Measurements from ENCODE around the gene SSBP2. TPM values are rescaled to one million over a fixed set of nuclear protein-coding genes. Genes with fewer than 3 reads are reported as not detected.

SSBP2 gene
- total RNA-seq, 2 experiments from 2014 or later = 48.2 to 50.6 TPM

DNA sequence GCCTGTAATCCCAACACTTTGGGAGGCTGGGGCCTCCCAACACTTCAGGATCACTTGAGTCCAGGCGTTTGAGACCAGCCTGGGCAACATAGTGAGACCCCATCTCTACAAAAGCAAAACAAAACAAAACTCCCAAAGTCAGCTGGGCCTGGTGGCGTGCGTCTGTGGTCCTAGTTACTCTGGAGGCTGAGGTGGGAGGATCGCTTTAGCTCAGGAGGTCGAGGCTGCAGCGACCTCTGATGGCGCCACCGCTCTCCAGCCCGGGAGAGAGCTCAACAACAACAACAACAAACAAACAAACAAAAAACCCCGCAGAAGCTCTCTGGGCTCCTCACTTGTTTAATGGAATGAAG lies 357.5 kb downstream of the SSBP2 start:
- POLR2A ChIA-PET = no interaction called here
- Mint-ChIP-seq H3K9me3 (no peaks in the 10 kb centered on the region), H3K36me3 (ENCODE audit: low read depth) (no peaks in the 10 kb centered on the region), H3K4me3 (peak overlapping the region; percentile 47), H3K27me3 (peaks cover 55% of the 10 kb centered on the region), H3K4me1 (no peaks in the 10 kb centered on the region), H3K27ac (no peak overlapping the region)
- DNase-seq = no peak
- CTCF ChIA-PET = interaction anchor here (1.2 to 1.4 kb wide), 2 partner anchors 11 to 748 kb away, joined by 3 read pairs; no protein-coding TSS in a partner anchor

DNA sequence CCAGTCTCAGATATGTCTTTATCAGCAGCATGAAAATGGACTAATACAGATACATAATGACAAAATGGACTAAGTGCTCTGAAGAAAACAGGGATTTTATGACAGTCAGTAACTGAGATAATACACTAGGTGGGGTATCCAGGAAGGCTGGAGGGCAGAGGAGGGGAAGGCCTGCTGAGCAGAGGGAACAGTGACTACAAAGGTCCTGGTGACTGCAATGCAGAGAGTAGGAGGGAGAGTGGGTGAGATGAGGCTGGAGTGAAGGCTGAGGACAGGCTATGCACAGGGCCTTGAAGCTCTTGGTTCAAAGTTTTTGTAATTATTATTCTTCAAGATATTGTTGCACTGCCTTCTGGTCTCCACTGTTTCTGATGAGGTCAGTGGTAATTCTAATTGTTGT lies 361.9 kb downstream of the SSBP2 start:
- H3K9me3 Mint-ChIP-seq = no peaks in the 10 kb centered on the region
- ChIA-PET POLR2A (no interaction called here), CTCF (interaction anchor here (1.2 to 1.5 kb wide), 2 partner anchors 10 to 24 kb away, joined by 3 to 6 read pairs; no protein-coding TSS in a partner anchor)
- H3K4me1 Mint-ChIP-seq = no peaks in the 10 kb centered on the region
- H3K27me3 Mint-ChIP-seq = peaks cover 33% of the 10 kb centered on the region
- H3K27ac Mint-ChIP-seq = no peak overlapping the region
- no peaks in the 10 kb centered on the region for H3K36me3 Mint-ChIP-seq (ENCODE audit: low read depth)
- DNase-seq = no peak
- H3K4me3 Mint-ChIP-seq = no peak overlapping the region

DNA sequence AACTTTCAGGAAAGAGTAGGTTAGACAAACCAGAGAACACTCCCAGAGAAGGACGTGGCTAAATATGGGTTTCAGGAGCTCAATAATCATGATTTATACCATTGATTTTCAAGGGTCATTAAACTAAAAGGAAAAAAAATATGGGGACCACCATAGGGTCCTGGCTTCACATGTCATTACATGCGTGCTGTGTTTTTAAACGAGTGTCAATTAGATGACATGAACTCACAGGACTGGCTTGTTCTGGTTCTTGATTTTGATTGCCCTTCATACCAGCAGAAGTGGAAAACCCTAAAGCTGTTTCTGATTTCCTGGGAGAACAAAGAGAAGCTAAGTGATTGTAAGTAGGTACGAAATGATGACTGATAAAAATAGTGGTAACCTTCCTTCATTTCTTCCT lies 362.7 kb downstream of the SSBP2 start:
- no peaks in the 10 kb centered on the region for H3K36me3 Mint-ChIP-seq (ENCODE audit: low read depth)
- POLR2A ChIA-PET = no interaction called here

GRCh38 chr5:81383867-81384266 lies 367.0 kb downstream of the SSBP2 start:
- Mint-ChIP-seq H3K27ac (no peak overlapping the region), H3K9me3 (no peaks in the 10 kb centered on the region), H3K4me3 (no peak overlapping the region), H3K27me3 (peaks cover 4% of the 10 kb centered on the region), H3K4me1 (no peaks in the 10 kb centered on the region), H3K36me3 (ENCODE audit: low read depth) (no peaks in the 10 kb centered on the region)
- DNase-seq = no peak
- POLR2A ChIA-PET = no interaction called here
- CTCF ChIA-PET = no interaction called here

More for the DNA sequence above, 362.7 kb downstream of the SSBP2 start:
- Mint-ChIP-seq H3K4me1 (no peaks in the 10 kb centered on the region), H3K27ac (no peak overlapping the region), H3K4me3 (no peak overlapping the region), H3K27me3 (peaks cover 27% of the 10 kb centered on the region), H3K9me3 (no peaks in the 10 kb centered on the region)
- no peak for DNase-seq
- CTCF ChIA-PET = interaction anchor here (1.2 to 1.5 kb wide), 3 partner anchors 11 to 30 kb away, joined by 3 to 6 read pairs (median 3); no protein-coding TSS in a partner anchor

GRCh38 chr5:81371354-81371876 lies 379.5 kb downstream of the SSBP2 start:
- Mint-ChIP-seq H3K27ac (no peak overlapping the region), H3K36me3 (ENCODE audit: low read depth) (no peaks in the 10 kb centered on the region), H3K4me1 (peaks cover 5% of the 10 kb centered on the region), H3K27me3 (peaks cover 17% of the 10 kb centered on the region), H3K9me3 (no peaks in the 10 kb centered on the region), H3K4me3 (no peak overlapping the region)
- ChIA-PET CTCF (interaction anchor here (0.5 kb wide), 1 partner anchor 23 kb away, joined by 3 read pairs; no protein-coding TSS in a partner anchor), POLR2A (no interaction called here)
- DNase-seq = no peak

DNA sequence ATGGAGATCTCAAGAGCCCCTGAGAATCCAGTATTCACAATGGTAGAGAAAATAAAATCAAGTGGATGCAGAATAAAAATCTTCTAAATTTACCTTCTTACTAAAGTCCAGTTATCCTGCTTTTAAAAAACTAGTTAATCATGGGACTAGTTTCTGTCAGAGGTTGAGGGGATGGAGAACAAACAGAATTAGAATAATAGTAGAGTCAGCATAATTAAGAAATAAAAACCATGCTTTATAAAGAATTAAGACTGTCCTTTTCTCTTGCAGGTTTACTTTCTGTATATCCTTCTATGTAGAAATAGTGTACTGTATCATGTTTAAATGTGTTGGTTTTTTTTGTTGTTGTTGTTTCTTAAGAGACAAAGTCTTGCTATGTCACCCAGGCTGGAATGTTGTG lies 380.0 kb downstream of the SSBP2 start:
- no peak overlapping the region for H3K27ac Mint-ChIP-seq
- ChIA-PET CTCF (no interaction called here), POLR2A (no interaction called here)
- no peak for DNase-seq
- H3K27me3 Mint-ChIP-seq = peaks cover 13% of the 10 kb centered on the region
- no peaks in the 10 kb centered on the region for H3K9me3 Mint-ChIP-seq
- peaks cover 5% of the 10 kb centered on the region for H3K4me1 Mint-ChIP-seq
- H3K36me3 Mint-ChIP-seq (ENCODE audit: low read depth) = no peaks in the 10 kb centered on the region
- H3K4me3 Mint-ChIP-seq = no peak overlapping the region

DNA sequence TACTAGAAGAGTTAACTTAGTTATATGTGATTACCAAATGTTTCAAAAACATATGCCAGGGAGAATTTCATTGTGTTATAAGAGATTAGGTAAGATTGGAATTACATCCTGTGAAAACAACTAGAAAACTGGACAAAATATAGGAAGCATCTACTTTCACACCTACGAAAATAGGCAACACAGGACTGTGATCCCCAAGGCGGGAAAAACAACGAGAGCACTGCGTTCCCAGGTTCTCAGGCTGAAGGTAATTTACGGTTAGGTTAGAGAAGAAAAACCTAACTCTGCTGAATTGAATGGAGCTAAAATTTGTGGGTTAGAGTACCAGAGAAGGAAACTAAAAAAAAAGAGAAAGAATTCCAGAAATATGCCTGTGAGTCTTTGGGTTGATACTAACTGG lies 385.4 kb downstream of the SSBP2 start:
- Mint-ChIP-seq H3K36me3 (ENCODE audit: low read depth) (no peaks in the 10 kb centered on the region), H3K4me3 (no peak overlapping the region), H3K27me3 (peaks cover 2% of the 10 kb centered on the region), H3K27ac (no peak overlapping the region), H3K4me1 (peaks cover 5% of the 10 kb centered on the region), H3K9me3 (no peaks in the 10 kb centered on the region)
- DNase-seq = no peak
- POLR2A ChIA-PET = no interaction called here
- CTCF ChIA-PET = interaction anchor here (0.6 to 1.6 kb wide), 3 partner anchors 16 to 23 kb away, joined by 3 to 6 read pairs (median 4); no protein-coding TSS in a partner anchor

- ChIA-PET POLR2A (no interaction called here), CTCF (no interaction called here)
Measured at GRCh38 chr5:81363093-81363871, 387.6 kb downstream of the SSBP2 start.

More at GRCh38 chr5:81363093-81363871, 387.6 kb downstream of the SSBP2 start:
- Mint-ChIP-seq H3K27ac (no peak overlapping the region), H3K4me3 (no peak overlapping the region), H3K27me3 (peaks cover 2% of the 10 kb centered on the region), H3K9me3 (no peaks in the 10 kb centered on the region), H3K4me1 (no peaks in the 10 kb centered on the region), H3K36me3 (ENCODE audit: low read depth) (no peaks in the 10 kb centered on the region)
- DNase-seq = no peak

Other genes with a start within 250 kb of the SSBP2 start
- gene ATG10, start 220.9 kb upstream of the SSBP2 start, total RNA-seq = 1 to 10 TPM; 6.6 to 9.4 TPM

Measured in activated CD4-positive, alpha-beta T cell treated with anti-CD3 and anti-CD28 coated beads, Interleukin-2, amount 10 ng/mL, durations not matched to agents 7 days and 5 days (primary cell).